Endothelial cell of umbilical vein (primary cell): Measurements from ENCODE around the gene NUDT6.

Experiments used
- CTCF ChIP-seq, 2 donors: IDR thresholded peaks; 1 replicate in 1 of 2; 2 replicates in 1 of 2; pipeline ENCODE4 v1.5.1; 2011; ENCODE audit warnings: low read length in 2 of 2, mild to moderate bottlenecking in 2 of 2, moderate library complexity in 2 of 2, control low read depth in 1 of 2, inconsistent platforms in 1 of 2, low read depth in 1 of 2; ENCODE audit not compliant: insufficient read depth in 1 of 2; ENCODE audit errors: extremely low read depth in 1 of 2
- EZH2 ChIP-seq: IDR thresholded peaks from 2 replicates; pipeline ENCODE4 v1.6.1; 2012; ENCODE audit warnings: borderline replicate concordance, low read depth, mild to moderate bottlenecking, moderate library complexity, low read length, inconsistent platforms; ENCODE audit not compliant: severe bottlenecking
- FOS ChIP-seq: IDR thresholded peaks from 2 replicates; pipeline ENCODE4 v1.6.1; 2011; ENCODE audit warnings: mild to moderate bottlenecking, low read length, moderate library complexity, borderline replicate concordance; ENCODE audit not compliant: insufficient read depth
- GATA2 ChIP-seq: IDR thresholded peaks from 2 replicates; pipeline ENCODE4 v1.7.0; 2011; ENCODE audit warnings: low read depth, mild to moderate bottlenecking, moderate library complexity, mixed read lengths, low read length; ENCODE audit not compliant: insufficient read length, insufficient read depth
- JUN ChIP-seq: IDR thresholded peaks from 2 replicates; pipeline ENCODE4 v1.6.1; 2011; ENCODE audit warnings: borderline replicate concordance, low read depth; ENCODE audit not compliant: insufficient read length, insufficient read depth
- MYC ChIP-seq: IDR thresholded peaks from one replicate; pipeline ENCODE4 v1.6.1; 2011; ENCODE audit warnings: mild to moderate bottlenecking, low read depth, low read length
- POLR2A ChIP-seq: IDR thresholded peaks from 2 replicates; pipeline ENCODE4 v1.6.1; 2012; ENCODE audit warnings: low read depth, mild to moderate bottlenecking, control low read depth, low read length
- POLR2AphosphoS5 ChIP-seq: IDR thresholded peaks from 2 replicates; pipeline ENCODE4 v1.6.1; 2012; ENCODE audit warnings: low read depth, mild to moderate bottlenecking, control low read depth, low read length, moderate library complexity; ENCODE audit not compliant: insufficient read depth
- TF ChIP-seq, protein P1 (sequence below): IDR thresholded peaks from 2 replicates; pipeline ENCODE4 v1.6.1; 2011; ENCODE audit not compliant: insufficient read depth, insufficient read length

- TF ChIP-seq POLR2AphosphoS5 (no peak), POLR2A (no peak), CTCF (IDR thresholded peaks at IDR 0.05; ENCODE audit: extremely low read depth in 1 of 2, insufficient read depth in 1 of 2, low read depth in 1 of 2, low read length in 2 of 2) (no peak), EZH2 (no peak), MYC (no peak), FOS (no peak), JUN (no peak), GATA2 (no peak)
- TF ChIP-seq, protein P1, sequence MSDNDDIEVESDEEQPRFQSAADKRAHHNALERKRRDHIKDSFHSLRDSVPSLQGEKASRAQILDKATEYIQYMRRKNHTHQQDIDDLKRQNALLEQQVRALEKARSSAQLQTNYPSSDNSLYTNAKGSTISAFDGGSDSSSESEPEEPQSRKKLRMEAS: no peak
These were observed 63.7 kb downstream of the NUDT6 start for GRCh38 chr4:122858705-122859104.
